Measurements from ENCODE around the gene SCTR. TPM values are rescaled to one million over a fixed set of nuclear protein-coding genes. Genes with fewer than 3 reads are reported as not detected.

The SCTR gene
- total RNA-seq, 1 donor from 2014 or later: not detected

GRCh38 chr2:119550856-119551255 lies 26.6 kb upstream of the SCTR start:
- H3K4me3 ChIP-seq: no peak overlapping the region
- no peaks in the 10 kb centered on the region for H3K27me3 ChIP-seq
- H3K27ac ChIP-seq: no peak overlapping the region
- TF ChIP-seq, protein P1, sequence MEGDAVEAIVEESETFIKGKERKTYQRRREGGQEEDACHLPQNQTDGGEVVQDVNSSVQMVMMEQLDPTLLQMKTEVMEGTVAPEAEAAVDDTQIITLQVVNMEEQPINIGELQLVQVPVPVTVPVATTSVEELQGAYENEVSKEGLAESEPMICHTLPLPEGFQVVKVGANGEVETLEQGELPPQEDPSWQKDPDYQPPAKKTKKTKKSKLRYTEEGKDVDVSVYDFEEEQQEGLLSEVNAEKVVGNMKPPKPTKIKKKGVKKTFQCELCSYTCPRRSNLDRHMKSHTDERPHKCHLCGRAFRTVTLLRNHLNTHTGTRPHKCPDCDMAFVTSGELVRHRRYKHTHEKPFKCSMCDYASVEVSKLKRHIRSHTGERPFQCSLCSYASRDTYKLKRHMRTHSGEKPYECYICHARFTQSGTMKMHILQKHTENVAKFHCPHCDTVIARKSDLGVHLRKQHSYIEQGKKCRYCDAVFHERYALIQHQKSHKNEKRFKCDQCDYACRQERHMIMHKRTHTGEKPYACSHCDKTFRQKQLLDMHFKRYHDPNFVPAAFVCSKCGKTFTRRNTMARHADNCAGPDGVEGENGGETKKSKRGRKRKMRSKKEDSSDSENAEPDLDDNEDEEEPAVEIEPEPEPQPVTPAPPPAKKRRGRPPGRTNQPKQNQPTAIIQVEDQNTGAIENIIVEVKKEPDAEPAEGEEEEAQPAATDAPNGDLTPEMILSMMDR (IDR thresholded peaks at IDR 0.05): no peak
- H3K9me3 ChIP-seq: no peaks in the 10 kb centered on the region
- DNase-seq (ENCODE audit: low spot score in 2 of 2): no peak
- peaks cover 0 to 2% of the 10 kb centered on the region in 2 donors for H3K4me1 ChIP-seq
- H3K36me3 ChIP-seq: no peaks in the 10 kb centered on the region
- intact Hi-C loops (cut with DNase I): no loop called here

DNA sequence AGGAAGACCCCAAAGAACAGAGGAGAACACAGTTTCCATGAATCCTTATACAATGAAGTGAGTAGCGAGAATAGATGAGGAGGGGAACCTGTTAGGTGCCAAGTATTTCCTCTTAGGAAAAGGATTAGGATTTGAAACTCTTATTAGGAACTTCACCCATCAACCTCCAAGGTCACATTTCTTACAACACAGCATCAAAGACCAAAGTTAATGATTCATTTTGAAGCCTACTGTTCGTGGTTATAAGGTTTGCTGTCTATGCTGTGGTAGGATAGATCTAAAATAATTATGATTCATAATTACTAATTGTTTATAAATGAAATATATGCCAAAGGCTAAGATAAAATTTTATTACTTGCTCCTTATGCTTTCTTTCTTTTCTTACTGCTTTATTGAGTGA lies 26.1 kb upstream of the SCTR start:
- TF ChIP-seq, protein P1 (IDR thresholded peaks at IDR 0.05): no peak
- intact Hi-C loops (cut with DNase I): no loop called here
- no peak overlapping the region for H3K27ac ChIP-seq
- no peaks in the 10 kb centered on the region for H3K27me3 ChIP-seq
- H3K36me3 ChIP-seq: no peaks in the 10 kb centered on the region
- H3K4me1 ChIP-seq: no peaks in the 10 kb centered on the region
- H3K9me3 ChIP-seq: no peaks in the 10 kb centered on the region
- H3K4me3 ChIP-seq: no peak overlapping the region
- no peak for DNase-seq (ENCODE audit: low spot score in 2 of 2)

GRCh38 chr2:119549241-119549640 lies 25.0 kb upstream of the SCTR start:
- TF ChIP-seq, protein P1 (IDR thresholded peaks at IDR 0.05): no peak
- Histone ChIP-seq H3K27me3 (no peaks in the 10 kb centered on the region), H3K9me3 (no peaks in the 10 kb centered on the region), H3K36me3 (no peaks in the 10 kb centered on the region), H3K4me1 (peaks cover 0 to 4% of the 10 kb centered on the region in 2 donors), H3K27ac (no peak overlapping the region), H3K4me3 (no peak overlapping the region)
- intact Hi-C loops (cut with DNase I): loop anchor here (5.0 kb wide), 1 partner anchor 208 kb away; the partner anchor contains the start of gene PTPN4
- no peak for DNase-seq (ENCODE audit: low spot score in 2 of 2)

GRCh38 chr2:119548516-119549120 lies 24.3 kb upstream of the SCTR start:
- no peak for DNase-seq (ENCODE audit: low spot score in 2 of 2)
- Histone ChIP-seq H3K36me3 (no peaks in the 10 kb centered on the region), H3K9me3 (no peaks in the 10 kb centered on the region), H3K27me3 (no peaks in the 10 kb centered on the region), H3K4me1 (peaks cover 0 to 4% of the 10 kb centered on the region in 2 donors), H3K27ac (no peak overlapping the region), H3K4me3 (no peak overlapping the region)
- intact Hi-C loops (cut with DNase I): loop anchor here (5.0 kb wide), 1 partner anchor 209 kb away; the partner anchor contains the start of gene PTPN4
- TF ChIP-seq, protein P1 (IDR thresholded peaks at IDR 0.05): no peak

DNA sequence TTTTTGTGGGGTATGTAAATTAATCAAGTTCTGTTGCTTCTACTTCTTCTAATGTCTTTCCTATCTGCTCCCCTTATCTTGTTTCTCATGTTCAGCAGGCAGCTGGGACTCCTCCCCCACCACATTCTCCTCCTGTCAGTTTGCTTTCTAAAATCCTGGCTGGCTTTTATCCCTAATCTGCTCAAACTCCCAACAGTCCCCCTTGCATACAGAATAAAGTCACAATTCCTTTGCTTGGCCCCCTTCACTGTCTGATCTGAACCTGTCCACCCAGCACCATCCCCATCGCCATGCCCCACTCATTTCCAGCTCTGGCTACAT lies 22.1 kb upstream of the SCTR start:
- Histone ChIP-seq H3K27me3 (no peaks in the 10 kb centered on the region), H3K4me3 (no peak overlapping the region), H3K4me1 (peaks cover 0 to 4% of the 10 kb centered on the region in 2 donors), H3K27ac (no peak overlapping the region), H3K9me3 (no peaks in the 10 kb centered on the region), H3K36me3 (no peaks in the 10 kb centered on the region)
- intact Hi-C loops (cut with DNase I): loop anchor here (5.0 kb wide), 1 partner anchor 211 kb away; the partner anchor contains the start of gene PTPN4
- DNase-seq (ENCODE audit: low spot score in 2 of 2): no peak
- TF ChIP-seq, protein P1 (IDR thresholded peaks at IDR 0.05): no peak

Measured in ascending aorta (tissue), 2 donors.